ENCODE data around the gene D2HGDH.
A peak's percentile ranks its signal among the peaks of the same experiment; 100 is the strongest.

The D2HGDH gene

DNA sequence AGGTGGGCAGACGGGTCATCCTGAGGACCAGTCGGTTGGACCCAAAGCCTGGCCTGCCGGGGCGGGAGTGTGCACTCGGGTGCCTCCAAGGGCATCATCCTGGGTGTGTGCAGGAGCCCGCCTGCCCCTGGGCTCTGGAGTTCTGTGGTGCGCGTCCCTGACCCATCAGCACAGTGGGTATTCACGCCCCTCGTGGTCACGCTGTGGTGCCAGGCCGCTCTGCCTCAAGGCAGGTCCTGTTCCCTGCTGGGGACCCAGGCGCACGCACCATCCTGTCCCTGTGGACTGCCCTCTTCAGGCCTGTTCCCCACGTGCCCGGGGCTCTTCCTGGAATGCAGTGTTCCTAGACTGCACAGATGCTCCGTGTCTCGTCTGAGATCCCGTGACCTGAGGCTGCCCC is 14.3 kb upstream of the D2HGDH start:
- TF ChIP-seq, protein P1, sequence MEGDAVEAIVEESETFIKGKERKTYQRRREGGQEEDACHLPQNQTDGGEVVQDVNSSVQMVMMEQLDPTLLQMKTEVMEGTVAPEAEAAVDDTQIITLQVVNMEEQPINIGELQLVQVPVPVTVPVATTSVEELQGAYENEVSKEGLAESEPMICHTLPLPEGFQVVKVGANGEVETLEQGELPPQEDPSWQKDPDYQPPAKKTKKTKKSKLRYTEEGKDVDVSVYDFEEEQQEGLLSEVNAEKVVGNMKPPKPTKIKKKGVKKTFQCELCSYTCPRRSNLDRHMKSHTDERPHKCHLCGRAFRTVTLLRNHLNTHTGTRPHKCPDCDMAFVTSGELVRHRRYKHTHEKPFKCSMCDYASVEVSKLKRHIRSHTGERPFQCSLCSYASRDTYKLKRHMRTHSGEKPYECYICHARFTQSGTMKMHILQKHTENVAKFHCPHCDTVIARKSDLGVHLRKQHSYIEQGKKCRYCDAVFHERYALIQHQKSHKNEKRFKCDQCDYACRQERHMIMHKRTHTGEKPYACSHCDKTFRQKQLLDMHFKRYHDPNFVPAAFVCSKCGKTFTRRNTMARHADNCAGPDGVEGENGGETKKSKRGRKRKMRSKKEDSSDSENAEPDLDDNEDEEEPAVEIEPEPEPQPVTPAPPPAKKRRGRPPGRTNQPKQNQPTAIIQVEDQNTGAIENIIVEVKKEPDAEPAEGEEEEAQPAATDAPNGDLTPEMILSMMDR (IDR thresholded peaks at IDR 0.05) = no peak

DNA sequence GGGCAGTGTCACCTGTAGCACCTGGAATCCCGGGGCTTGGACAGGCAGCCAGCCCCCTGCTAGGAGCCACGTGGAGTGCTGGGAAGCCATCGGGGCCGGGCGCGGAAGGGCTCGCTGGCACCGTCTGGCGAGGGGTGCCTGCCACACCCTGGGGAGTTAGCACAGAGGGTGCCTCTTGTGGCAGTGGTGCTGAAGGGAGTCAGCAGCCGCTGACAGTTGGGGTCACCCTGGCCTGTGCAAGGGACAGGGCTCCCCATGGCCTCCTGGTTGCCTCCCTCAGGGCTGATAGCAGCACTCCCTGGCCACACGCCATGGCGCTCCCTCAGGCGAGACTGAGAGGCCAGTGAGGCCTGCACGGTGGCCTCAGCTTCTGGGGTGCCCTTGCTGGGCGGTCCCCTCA is 13.9 kb upstream of the D2HGDH start:
- TF ChIP-seq, protein P1 (IDR thresholded peaks at IDR 0.05) = no peak

DNA sequence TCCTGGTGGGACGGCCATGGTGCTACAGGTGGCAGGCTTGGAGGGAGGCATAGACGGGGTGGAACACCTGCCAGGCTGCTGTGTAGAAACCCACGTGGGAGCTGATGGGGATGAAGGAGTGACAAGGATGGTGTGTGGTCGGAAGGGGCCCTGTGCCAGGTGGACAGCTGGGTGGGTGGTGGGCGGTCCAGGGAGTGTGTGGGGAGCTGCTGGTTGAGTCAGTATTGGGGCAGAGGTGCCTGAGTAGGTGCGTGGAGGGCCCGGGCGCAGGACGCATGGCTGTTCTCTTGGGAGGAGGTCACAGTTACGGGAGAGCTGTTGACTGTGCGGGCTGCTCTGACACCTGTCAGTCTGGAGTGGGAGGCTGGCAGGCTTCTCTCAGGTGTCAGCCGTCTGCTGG is 12.6 kb upstream of the D2HGDH start:
- TF ChIP-seq, protein P1 (IDR thresholded peaks at IDR 0.05) = no peak

DNA sequence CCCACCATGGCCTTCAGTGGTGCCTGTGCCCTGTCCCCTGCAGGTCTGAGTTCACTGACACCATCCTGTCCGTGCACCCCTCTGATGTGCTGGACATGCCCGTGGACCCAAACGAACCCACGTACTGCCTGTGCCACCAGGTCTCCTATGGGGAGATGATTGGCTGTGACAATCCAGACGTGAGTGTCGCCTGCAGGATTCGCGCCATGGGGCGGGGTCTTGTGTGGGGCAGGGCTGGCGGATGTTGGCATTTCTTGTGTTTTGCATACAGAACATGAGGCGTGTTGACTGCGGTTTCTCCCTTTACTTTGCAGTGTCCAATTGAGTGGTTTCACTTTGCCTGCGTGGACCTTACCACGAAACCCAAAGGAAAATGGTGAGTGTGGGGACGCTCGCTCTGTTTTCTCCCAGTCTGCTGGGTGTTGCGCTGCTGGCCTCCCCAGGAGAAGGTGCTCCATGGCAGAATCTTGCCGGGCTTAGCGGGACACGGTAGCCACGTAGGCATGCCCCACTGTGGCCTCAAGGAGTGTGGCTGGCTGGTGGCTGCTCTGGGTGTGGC is 11.5 kb upstream of the D2HGDH start:
- TF ChIP-seq, protein P1 (IDR thresholded peaks at IDR 0.05) = no peak

DNA sequence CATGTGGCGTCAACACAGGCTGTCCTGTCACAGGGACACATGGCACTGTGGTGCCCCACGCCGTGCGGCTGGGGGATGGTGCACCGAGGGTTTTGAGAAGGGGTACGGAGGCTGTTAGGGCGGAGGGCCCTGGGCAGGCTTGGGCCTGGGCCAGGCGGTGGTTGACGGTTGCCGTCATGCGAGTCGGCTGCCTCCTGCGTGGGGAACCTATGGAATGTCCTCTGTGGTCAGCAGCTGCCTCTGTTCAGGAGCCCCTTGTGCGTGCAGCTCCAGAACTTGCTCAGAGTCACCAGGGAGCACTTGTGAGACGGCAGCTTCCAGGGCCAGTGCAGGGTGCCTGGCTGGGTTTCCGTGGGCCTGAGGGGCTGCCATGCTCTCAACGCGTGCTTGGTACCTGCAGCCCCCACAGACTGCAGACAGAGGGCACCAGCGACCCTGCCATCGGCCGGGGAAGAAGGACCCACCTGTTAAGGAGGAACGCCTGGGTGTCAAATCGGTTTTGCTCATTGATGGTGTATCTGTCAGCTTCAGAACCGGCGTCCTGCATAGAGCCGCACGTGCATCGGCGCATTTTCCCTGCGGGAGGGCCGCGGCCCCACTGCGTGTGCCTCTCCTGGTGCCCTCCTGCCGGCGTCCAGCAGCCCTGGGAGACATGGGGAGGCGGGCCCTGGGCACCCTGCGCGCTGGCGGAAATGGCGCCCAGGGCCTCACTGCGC is 10.0 kb upstream of the D2HGDH start:
- TF ChIP-seq, protein P1 (IDR thresholded peaks at IDR 0.05) = peak; percentile 14; the same call in 1 of the 2 replicates

DNA sequence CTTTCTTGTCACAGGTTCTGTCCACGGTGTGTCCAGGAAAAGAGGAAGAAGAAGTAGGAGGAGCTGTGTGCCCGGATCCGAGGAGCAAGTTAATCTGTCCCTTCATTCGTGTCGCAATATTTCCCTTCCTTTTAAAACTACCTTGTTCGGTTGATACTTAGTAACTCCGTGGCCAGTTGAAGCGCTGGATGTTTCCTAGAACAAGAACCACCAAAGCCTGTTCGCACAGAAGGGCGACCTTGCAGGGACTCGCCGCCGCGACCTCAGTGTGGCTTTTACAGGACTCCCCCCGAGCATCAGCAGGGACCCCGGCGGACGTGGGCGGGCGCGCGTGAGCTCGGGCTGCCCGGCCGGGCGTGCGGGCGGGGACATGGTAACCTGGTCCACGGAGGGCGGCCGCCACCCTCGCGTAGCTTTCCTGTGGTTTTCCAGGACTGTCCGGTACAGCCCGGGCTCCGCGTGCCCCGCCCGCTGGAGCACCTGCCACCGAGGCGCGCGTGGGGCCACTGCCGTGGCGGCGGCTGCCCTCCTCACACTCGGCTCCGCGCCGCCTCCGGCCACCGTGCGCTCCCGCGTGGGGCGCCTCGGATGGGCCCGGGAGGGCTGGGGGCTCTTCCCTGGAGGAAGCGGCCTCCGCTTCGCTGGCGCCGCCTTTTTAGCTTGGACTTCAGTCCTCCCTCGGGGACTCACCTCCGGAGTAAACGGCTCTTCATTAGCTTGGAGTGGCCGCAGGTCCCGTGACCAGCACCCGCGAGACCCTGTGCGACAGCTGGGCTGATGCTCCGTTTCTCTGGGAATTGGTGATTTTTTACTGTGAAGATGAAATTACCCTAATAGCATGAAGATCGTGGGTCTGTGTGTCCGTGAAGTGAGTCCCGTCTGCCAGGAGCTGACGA is 9.2 kb upstream of the D2HGDH start:
- TF ChIP-seq, protein P1 (IDR thresholded peaks at IDR 0.05) = no peak

DNA sequence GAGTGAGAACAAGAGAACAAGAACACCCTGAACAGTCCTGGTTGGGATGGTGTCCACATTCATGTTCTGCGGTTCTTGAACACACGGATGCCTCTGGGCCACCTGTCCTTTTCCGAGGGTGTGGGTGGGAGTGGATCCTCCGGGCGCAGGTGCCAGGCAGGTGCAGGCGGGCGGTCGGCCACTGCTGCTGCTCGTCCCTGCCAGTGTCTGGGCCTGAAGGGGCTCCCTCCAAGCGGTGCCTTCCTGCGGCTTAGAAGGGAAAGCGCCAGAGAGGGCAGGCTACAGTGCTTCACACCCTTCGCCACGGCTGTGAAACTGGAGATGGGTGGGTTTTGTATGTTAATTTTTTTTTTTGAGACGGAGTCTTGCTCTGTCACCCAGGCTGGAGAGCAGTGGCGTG is 8.0 kb upstream of the D2HGDH start:
- TF ChIP-seq, protein P1 (IDR thresholded peaks at IDR 0.05) = no peak
